Lower leg skin (tissue), 3 donors: ENCODE results near the gene PDCD1LG2.

ENCODE experiments used
- POLR2A ChIP-seq, 2 donors: fragments of 450-650 bp; IDR thresholded peaks; one replicate each; pipeline ENCODE4 v1.6.1; 2016 to 2017; ENCODE audit warnings: antibody characterized with exemption in 2 of 2, mild to moderate bottlenecking in 1 of 2, moderate library complexity in 1 of 2
- TF ChIP-seq, protein P1 (sequence below), 3 donors: fragments of 450-650 bp; IDR thresholded peaks; one replicate each; pipeline ENCODE4 v1.5.1; 2016; ENCODE audit warnings: antibody characterized with exemption in 3 of 3, mild to moderate bottlenecking in 3 of 3, moderate library complexity in 2 of 3

DNA sequence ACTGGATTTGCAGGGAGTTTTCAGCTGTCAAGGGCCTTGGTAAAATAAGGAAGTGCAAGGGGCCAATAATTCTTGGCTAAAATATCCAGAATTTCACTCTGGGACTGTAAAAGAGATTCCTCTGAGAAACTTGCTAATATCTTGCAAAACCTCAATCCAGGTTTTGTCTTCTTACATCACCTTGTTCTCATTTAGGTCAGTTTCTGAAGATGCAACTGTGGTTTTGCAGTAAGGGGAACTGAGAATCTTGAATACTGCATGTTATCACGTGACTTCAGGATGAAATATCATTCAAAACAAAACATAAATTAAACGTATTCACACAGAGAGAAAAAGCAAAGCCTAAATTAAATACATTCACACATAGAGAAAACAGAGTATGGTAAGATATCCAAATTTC, 83.6 kb downstream of the PDCD1LG2 start:
- TF ChIP-seq, protein P1, sequence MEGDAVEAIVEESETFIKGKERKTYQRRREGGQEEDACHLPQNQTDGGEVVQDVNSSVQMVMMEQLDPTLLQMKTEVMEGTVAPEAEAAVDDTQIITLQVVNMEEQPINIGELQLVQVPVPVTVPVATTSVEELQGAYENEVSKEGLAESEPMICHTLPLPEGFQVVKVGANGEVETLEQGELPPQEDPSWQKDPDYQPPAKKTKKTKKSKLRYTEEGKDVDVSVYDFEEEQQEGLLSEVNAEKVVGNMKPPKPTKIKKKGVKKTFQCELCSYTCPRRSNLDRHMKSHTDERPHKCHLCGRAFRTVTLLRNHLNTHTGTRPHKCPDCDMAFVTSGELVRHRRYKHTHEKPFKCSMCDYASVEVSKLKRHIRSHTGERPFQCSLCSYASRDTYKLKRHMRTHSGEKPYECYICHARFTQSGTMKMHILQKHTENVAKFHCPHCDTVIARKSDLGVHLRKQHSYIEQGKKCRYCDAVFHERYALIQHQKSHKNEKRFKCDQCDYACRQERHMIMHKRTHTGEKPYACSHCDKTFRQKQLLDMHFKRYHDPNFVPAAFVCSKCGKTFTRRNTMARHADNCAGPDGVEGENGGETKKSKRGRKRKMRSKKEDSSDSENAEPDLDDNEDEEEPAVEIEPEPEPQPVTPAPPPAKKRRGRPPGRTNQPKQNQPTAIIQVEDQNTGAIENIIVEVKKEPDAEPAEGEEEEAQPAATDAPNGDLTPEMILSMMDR (IDR thresholded peaks at IDR 0.05): no peak
- no peak for TF ChIP-seq POLR2A (IDR thresholded peaks at IDR 0.05)
